Measurements from ENCODE around the gene PA2G4.
A peak's percentile ranks its signal among the peaks of the same experiment; 100 is the strongest.

PA2G4 gene

GRCh38 chr12:56082382-56082781 is 22.0 kb upstream of the PA2G4 start:
- Mint-ChIP-seq H3K36me3 (ENCODE audit: insufficient read depth) (peaks cover 3% of the 10 kb centered on the region), H3K4me1 (ENCODE audit: low read depth in 2 of 2) (peaks cover 2 to 4% of the 10 kb centered on the region in 2 donors), H3K4me3 (no peak overlapping the region), H3K27ac (no peak overlapping the region), H3K9me3 (no peaks in the 10 kb centered on the region), H3K27me3 (peaks cover 6 to 26% of the 10 kb centered on the region in 2 donors)
- DNase-seq, result no peak
- no peak for ATAC-seq (replicated peaks)

DNA sequence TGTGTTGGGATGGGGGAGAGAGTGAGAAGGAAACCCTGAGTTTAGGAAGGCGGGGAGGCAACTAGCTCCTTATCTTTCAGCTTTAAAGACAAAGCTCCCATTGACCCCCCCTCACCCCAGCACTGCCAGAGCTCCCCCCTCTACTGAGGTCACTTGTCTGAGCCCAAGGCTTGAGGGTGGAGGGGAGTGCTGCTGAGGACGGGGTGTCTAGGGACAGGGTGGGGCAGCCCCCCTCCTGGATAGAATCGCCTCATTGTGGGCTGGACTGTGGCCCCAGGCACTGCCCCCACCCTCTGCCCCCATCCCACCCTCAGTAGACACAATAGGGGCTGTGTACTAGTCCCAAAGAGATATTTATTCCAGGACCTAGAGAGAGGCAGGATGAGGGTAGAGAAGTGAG is 21.4 kb upstream of the PA2G4 start:
- Mint-ChIP-seq H3K4me1 (ENCODE audit: low read depth in 2 of 2) (peaks cover 2 to 4% of the 10 kb centered on the region in 2 donors), H3K27me3 (peaks cover 6 to 26% of the 10 kb centered on the region in 2 donors), H3K36me3 (ENCODE audit: insufficient read depth) (peaks cover 3% of the 10 kb centered on the region), H3K9me3 (no peaks in the 10 kb centered on the region), H3K27ac (no peak overlapping the region), H3K4me3 (no peak overlapping the region)
- no peak for ATAC-seq (replicated peaks)
- DNase-seq, result no peak

GRCh38 chr12:56084958-56085543 is 19.3 kb upstream of the PA2G4 start:
- H3K4me1 Mint-ChIP-seq (ENCODE audit: low read depth in 2 of 2), result peaks cover under 1 to 1% of the 10 kb centered on the region in 2 donors
- H3K4me3 Mint-ChIP-seq, result no peak overlapping the region
- ATAC-seq (replicated peaks), result no peak
- H3K27me3 Mint-ChIP-seq, result peaks cover 6 to 26% of the 10 kb centered on the region in 2 donors
- peak overlapping the region in 1 of 2 donors; percentile 60 for H3K27ac Mint-ChIP-seq
- H3K36me3 Mint-ChIP-seq (ENCODE audit: insufficient read depth), result peaks cover 3% of the 10 kb centered on the region
- DNase-seq, result no peak
- no peaks in the 10 kb centered on the region for H3K9me3 Mint-ChIP-seq

DNA sequence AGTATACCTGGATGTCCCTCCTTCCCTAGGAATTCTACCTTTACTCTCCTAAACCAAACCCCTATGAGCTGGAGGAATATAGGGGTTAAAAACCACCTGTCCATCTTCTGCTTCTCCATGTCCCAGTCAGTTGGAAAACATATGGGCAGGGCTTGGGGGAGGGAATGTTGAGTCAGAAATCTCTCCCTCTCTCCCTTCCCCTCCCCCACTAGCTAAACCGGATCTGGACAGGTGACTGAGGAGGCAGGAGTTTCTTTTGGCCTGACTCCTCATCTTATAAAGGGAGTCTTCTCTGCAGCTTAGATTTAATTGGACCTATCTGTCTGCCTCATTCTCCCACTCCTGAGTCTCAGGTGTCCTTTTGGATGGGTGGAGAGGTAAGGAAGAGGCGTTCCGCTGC is 18.3 kb upstream of the PA2G4 start:
- H3K9me3 Mint-ChIP-seq, result no peaks in the 10 kb centered on the region
- H3K36me3 Mint-ChIP-seq (ENCODE audit: insufficient read depth), result peaks cover under 1% of the 10 kb centered on the region
- peaks cover 6 to 22% of the 10 kb centered on the region in 2 donors for H3K27me3 Mint-ChIP-seq
- H3K27ac Mint-ChIP-seq, result peak overlapping the region in 1 of 2 donors; percentile 55
- H3K4me3 Mint-ChIP-seq, result no peak overlapping the region
- no peak for DNase-seq
- H3K4me1 Mint-ChIP-seq (ENCODE audit: low read depth in 2 of 2), result no peaks in the 10 kb centered on the region
- no peak for ATAC-seq (replicated peaks)

DNA sequence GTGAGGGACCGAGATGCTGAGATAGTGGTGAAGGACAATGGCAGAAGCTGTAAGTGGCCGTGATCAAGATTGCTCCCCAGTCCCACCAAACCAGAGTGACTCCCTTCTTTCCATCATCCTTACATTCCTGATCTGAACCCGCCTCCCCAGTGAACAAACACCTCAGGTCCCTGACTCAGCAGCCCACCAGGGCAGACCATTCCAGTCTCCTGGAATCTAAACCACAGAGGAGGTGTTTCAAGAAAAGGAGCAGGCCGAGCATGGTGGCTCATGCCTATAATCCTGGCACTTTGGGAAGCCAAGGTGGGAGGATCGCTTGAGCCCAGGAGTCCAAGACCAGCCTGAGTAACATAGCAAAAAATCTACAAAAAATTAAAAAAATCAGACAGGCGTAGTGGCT is 17.8 kb upstream of the PA2G4 start:
- H3K27ac Mint-ChIP-seq, result peak overlapping the region in 1 of 2 donors; percentile 55
- H3K4me1 Mint-ChIP-seq (ENCODE audit: low read depth in 2 of 2), result no peaks in the 10 kb centered on the region
- H3K27me3 Mint-ChIP-seq, result peaks cover 6 to 17% of the 10 kb centered on the region in 2 donors
- no peak overlapping the region for H3K4me3 Mint-ChIP-seq
- DNase-seq (no peak), ATAC-seq (replicated peaks) (no peak)
- H3K36me3 Mint-ChIP-seq (ENCODE audit: insufficient read depth), result no peaks in the 10 kb centered on the region
- no peaks in the 10 kb centered on the region for H3K9me3 Mint-ChIP-seq

GRCh38 chr12:56087220-56087619 is 17.1 kb upstream of the PA2G4 start:
- no peak for ATAC-seq (replicated peaks)
- Mint-ChIP-seq H3K36me3 (ENCODE audit: insufficient read depth) (no peaks in the 10 kb centered on the region), H3K27me3 (peaks cover 6 to 10% of the 10 kb centered on the region in 2 donors), H3K9me3 (no peaks in the 10 kb centered on the region), H3K27ac (no peak overlapping the region), H3K4me3 (no peak overlapping the region), H3K4me1 (ENCODE audit: low read depth in 2 of 2) (no peaks in the 10 kb centered on the region)
- no peak for DNase-seq

GRCh38 chr12:56097738-56098137 is 6.6 kb upstream of the PA2G4 start:
- peaks cover 13 to 22% of the 10 kb centered on the region in 2 donors for H3K27me3 Mint-ChIP-seq
- H3K9me3 Mint-ChIP-seq, result no peaks in the 10 kb centered on the region
- ATAC-seq (replicated peaks), result no peak
- peaks cover 11 to 16% of the 10 kb centered on the region in 2 donors for H3K4me1 Mint-ChIP-seq (ENCODE audit: low read depth in 2 of 2)
- H3K4me3 Mint-ChIP-seq, result no peak overlapping the region
- peaks cover under 1% of the 10 kb centered on the region for H3K36me3 Mint-ChIP-seq (ENCODE audit: insufficient read depth)
- no peak for DNase-seq
- no peak overlapping the region for H3K27ac Mint-ChIP-seq

- peaks cover 8 to 13% of the 10 kb centered on the region in 2 donors for H3K27me3 Mint-ChIP-seq
- no peaks in the 10 kb centered on the region for H3K9me3 Mint-ChIP-seq
- H3K27ac Mint-ChIP-seq, result no peak overlapping the region
- no peak for DNase-seq
- peaks cover 7% of the 10 kb centered on the region for H3K36me3 Mint-ChIP-seq (ENCODE audit: insufficient read depth)
- no peak overlapping the region for H3K4me3 Mint-ChIP-seq
- no peak for ATAC-seq (replicated peaks)
- H3K4me1 Mint-ChIP-seq (ENCODE audit: low read depth in 2 of 2), result peaks cover 19 to 25% of the 10 kb centered on the region in 2 donors
Measured at GRCh38 chr12:56098592-56098991, 5.8 kb upstream of the PA2G4 start.

DNA sequence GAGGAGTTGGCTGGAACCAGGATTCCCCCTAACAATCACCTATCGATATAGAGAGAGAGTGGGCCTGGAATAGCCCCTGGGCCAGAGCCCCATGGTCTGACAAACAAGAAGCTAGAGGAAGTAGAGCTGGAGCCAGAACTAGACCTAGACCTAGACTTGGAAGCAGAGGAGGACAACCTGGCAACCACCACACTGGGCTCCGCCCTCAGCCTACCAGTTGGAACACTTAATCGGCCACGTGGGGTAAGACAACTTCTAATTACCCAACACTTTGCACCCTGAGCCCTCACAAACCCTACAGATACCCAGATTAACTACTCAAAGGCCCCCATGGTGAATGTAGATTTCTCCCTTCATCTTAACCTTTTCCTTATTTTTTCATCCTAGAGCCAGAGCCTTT is 4.6 kb upstream of the PA2G4 start:
- no peak overlapping the region for H3K4me3 Mint-ChIP-seq
- H3K9me3 Mint-ChIP-seq, result no peaks in the 10 kb centered on the region
- H3K4me1 Mint-ChIP-seq (ENCODE audit: low read depth in 2 of 2), result peaks cover 28 to 37% of the 10 kb centered on the region in 2 donors
- no peak for DNase-seq
- peaks cover 15% of the 10 kb centered on the region for H3K36me3 Mint-ChIP-seq (ENCODE audit: insufficient read depth)
- H3K27me3 Mint-ChIP-seq, result peaks cover 0 to 1% of the 10 kb centered on the region in 2 donors
- H3K27ac Mint-ChIP-seq, result peak overlapping the region in 1 of 2 donors; percentile 59
- no peak for ATAC-seq (replicated peaks)

GRCh38 chr12:56101045-56101444 is 3.3 kb upstream of the PA2G4 start:
- DNase-seq, result no peak
- no peak for ATAC-seq (replicated peaks)
- Mint-ChIP-seq H3K9me3 (no peaks in the 10 kb centered on the region), H3K27ac (peak overlapping the region; percentile 93 to 94), H3K4me1 (ENCODE audit: low read depth in 2 of 2) (peaks cover 38 to 47% of the 10 kb centered on the region in 2 donors), H3K27me3 (no peaks in the 10 kb centered on the region), H3K4me3 (no peak overlapping the region), H3K36me3 (ENCODE audit: insufficient read depth) (peaks cover 18% of the 10 kb centered on the region)

DNA sequence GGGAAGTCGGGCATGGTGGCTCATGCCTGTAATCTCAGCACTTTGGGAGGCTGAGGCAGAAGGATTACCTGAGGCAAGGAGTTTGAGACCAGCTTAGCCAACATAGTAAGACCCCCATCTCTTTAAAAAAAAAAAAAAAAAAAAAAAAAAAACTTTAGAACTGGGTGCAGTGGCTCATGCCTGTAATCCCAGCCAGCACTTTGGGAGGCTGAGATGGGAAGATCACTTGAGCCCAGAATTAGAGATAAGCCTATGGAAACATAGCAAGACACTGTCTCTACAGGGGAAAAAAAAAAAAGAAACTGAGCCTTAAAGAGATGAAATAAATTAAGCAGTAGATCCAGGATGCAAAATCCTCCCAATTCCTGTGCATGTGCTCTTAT is 1.7 kb upstream of the PA2G4 start:
- Mint-ChIP-seq H3K27ac (peak overlapping the region; percentile 93 to 94), H3K36me3 (ENCODE audit: insufficient read depth) (peaks cover 25% of the 10 kb centered on the region), H3K27me3 (no peaks in the 10 kb centered on the region), H3K9me3 (no peaks in the 10 kb centered on the region), H3K4me1 (ENCODE audit: low read depth in 2 of 2) (peaks cover 42 to 59% of the 10 kb centered on the region in 2 donors), H3K4me3 (peak overlapping the region; percentile 95 to 96)
- DNase-seq (no peak), ATAC-seq (replicated peaks) (no peak)

DNA sequence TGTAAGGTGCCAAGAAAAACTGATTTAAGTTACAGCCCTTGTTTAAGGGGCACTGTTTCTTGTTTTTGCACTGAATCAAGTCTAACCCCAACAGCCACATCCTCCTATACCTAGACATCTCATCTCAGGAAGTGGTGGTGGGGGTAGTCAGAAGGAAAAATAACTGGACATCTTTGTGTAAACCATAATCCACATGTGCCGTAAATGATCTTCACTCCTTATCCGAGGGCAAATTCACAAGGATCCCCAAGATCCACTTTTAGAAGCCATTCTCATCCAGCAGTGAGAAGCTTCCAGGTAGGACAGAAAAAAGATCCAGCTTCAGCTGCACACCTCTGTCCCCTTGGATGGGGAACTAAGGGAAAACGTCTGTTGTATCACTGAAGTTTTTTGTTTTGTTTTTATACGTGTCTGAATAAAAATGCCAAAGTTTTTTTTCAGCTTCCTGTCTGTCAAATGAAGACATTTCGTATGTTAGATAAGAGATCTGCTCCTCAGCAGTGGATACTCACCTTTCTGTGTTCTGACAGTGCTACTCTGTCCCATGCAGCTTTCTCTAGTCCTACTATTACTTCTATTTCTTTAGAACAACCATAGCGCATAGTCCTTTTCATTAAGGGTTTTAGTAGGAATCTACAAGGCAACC is 1.2 kb upstream of the PA2G4 start:
- no peaks in the 10 kb centered on the region for H3K9me3 Mint-ChIP-seq
- DNase-seq (peak in 1 of 3 experiments; percentile 20), ATAC-seq (replicated peaks) (peak; percentile 21)
- H3K4me1 Mint-ChIP-seq (ENCODE audit: low read depth in 2 of 2), result peaks cover 42 to 59% of the 10 kb centered on the region in 2 donors
- no peaks in the 10 kb centered on the region for H3K27me3 Mint-ChIP-seq
- H3K27ac Mint-ChIP-seq, result peak overlapping the region; percentile 93 to 94
- H3K36me3 Mint-ChIP-seq (ENCODE audit: insufficient read depth), result peaks cover 30% of the 10 kb centered on the region
- peak overlapping the region; percentile 95 to 96 for H3K4me3 Mint-ChIP-seq

- Mint-ChIP-seq H3K9me3 (no peaks in the 10 kb centered on the region), H3K36me3 (ENCODE audit: insufficient read depth) (peaks cover 36% of the 10 kb centered on the region), H3K4me3 (peak overlapping the region; percentile 95 to 96), H3K27me3 (no peaks in the 10 kb centered on the region), H3K4me1 (ENCODE audit: low read depth in 2 of 2) (peaks cover 42 to 59% of the 10 kb centered on the region in 2 donors), H3K27ac (peak overlapping the region; percentile 93 to 94)
- ATAC-seq (replicated peaks) (no peak), DNase-seq (no peak)
Measured at GRCh38 chr12:56103823-56104108, 593 bp upstream of the PA2G4 start.

DNA sequence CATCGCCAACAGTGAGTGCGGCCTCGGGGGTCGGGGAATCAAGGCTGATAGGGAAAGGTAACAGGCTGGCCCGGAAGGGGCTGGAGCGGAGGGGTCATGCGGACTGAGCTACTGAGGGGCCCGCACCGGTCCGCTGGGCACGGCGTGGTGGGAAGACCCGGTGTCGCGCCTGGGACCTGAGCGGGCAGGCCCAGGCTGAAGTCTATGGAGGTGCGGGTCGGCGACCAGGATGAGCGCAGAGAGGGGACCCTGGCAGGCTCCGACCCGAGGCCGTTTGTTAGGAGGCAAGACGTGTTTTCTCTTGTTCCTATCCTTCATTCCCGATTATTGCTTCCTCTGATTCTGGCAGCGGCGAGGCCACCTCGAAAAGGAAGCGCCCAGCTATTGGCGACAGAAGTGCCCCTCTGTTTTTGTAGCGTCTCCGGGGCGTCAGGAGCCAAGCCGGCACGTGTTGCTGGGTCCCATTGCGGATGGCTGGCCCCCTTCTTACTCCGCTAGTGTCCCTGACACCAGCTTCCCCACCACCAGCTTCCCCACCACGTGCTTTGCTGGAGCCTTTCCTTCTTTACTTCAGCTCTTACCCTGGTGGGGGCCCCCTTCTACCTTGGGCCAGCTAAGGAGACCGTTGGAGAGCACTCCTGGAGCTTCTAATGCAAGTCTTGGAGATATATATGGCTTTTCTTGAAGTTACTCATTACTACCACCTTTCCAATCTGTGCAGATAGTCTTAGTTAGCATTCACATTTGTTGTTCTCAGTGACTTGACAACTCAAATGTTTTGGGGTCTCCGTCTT is 653 bp downstream of the PA2G4 start:
- Mint-ChIP-seq H3K4me1 (ENCODE audit: low read depth in 2 of 2) (peaks cover 42 to 59% of the 10 kb centered on the region in 2 donors), H3K9me3 (no peaks in the 10 kb centered on the region), H3K27ac (peak overlapping the region; percentile 93 to 94), H3K27me3 (no peaks in the 10 kb centered on the region), H3K36me3 (ENCODE audit: insufficient read depth) (peaks cover 48% of the 10 kb centered on the region), H3K4me3 (peak overlapping the region; percentile 95 to 96)
- no peak for DNase-seq
- peak; percentile 0 for ATAC-seq (replicated peaks)

Measured in effector memory CD8-positive, alpha-beta T cell (primary cell).